Muscle of back (tissue), 11 donors: ENCODE measurements around the gene MALT1. TPM values are rescaled to one million over a fixed set of nuclear protein-coding genes. Genes with fewer than 3 reads are reported as not detected.

Experiments used
- DNase-seq, 3 donors: peaks; one replicate each; pipeline versions ENCODE4 v3.0.0 to v3.0.0-alpha.2; 2013
- polyA plus RNA-seq, 10 donors: library from polyadenylated mRNA; unstranded; fragments of 120-200 nt; gene quantifications; one replicate each; pipeline ENCODE4 v1.2.1, GENCODE V29; 2013; ENCODE audit not compliant: insufficient read length in 10 of 10

Gene MALT1
- polyA plus RNA-seq, 10 donors: 11.2 to 18.9 (median 15.4) TPM

GRCh38 chr18:58803978-58804377 lies 132.7 kb downstream of the MALT1 start:
- no peak for DNase-seq

Other genes with a start within 250 kb of the MALT1 start
- gene ALPK2, start 42.4 kb upstream of the MALT1 start, polyA plus RNA-seq: 10 to 100 TPM; 11.9 to 37.4 (median 22.0) TPM
- gene ZNF532, start 193.4 kb downstream of the MALT1 start, polyA plus RNA-seq: 10 to 100 TPM; 55.5 to 79.3 (median 68.5) TPM